ENCODE measurements around the gene SH3RF3.

DNA sequence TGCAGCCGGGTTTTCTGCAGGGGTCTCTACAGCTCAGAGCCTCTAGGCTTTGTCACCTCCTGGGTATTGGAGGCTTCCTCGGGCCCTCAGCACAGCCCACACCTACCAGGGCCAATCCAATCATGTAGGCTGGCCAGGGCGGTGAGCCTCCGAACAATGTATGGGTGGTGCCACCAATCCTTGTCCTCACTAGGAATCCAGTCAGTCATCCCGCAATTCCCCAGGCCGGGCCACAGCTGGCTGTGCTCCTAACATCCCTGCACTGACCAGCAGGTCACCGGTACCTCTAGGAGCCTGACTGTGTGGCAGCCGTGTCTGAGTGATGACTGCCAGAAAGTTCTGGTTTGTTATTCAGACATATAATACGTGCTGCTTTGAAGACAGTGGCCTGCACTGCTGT is 129.4 kb downstream of the SH3RF3 start:
- no peak for TF ChIP-seq CTCF (IDR thresholded peaks at IDR 0.05)
- TF ChIP-seq EZH2 (IDR thresholded peaks at IDR 0.05): no peak
